Dermis microvascular lymphatic vessel endothelial cell (primary cell): ENCODE data around the gene PRAME. TPM values are rescaled to one million over a fixed set of nuclear protein-coding genes. Genes with fewer than 3 reads are reported as not detected.
"Not testable (repeated sequence)": the region's sequence is repeated elsewhere in the genome, so short reads cannot be mapped to it uniquely, and the experiment has no call there.

Source experiments
- DNase-seq, 2 donors: peaks; one replicate each; pipeline versions ENCODE4 v3.0.0 to v3.0.0-alpha.2; 2010; ENCODE audit warnings: low read depth in 2 of 2
- total RNA-seq: library from RNA; depleted of rRNA; stranded (reverse); fragments of >200 nt; gene quantifications from 2 replicates; pipeline ENCODE4 v1.2.1, GENCODE V29; 2014

The PRAME gene
- total RNA-seq, 1 donor from 2014 or later: not detected

- no peak for DNase-seq
Observed at GRCh38 chr22:22523494-22523893, 35.6 kb downstream of the PRAME start.

GRCh38 chr22:22521631-22522030, 37.4 kb downstream of the PRAME start:
- DNase-seq: no peak

GRCh38 chr22:22520667-22521602, 38.1 kb downstream of the PRAME start:
- DNase-seq: peak in 1 of 2 donors; percentile 12

GRCh38 chr22:22520020-22520656, 38.9 kb downstream of the PRAME start, which contains the start of gene ZNF280A:
Gene ZNF280A, minus strand, starts transcription at chr22:22520270. Its CDS starts 4,640 bp downstream, at chr22:22515630.
- DNase-seq: peak in 1 of 2 donors; percentile 2

GRCh38 chr22:22519591-22519990, 39.5 kb downstream of the PRAME start:
- no peak for DNase-seq

- no peak for DNase-seq
Observed at GRCh38 chr22:22516992-22517391, 42.1 kb downstream of the PRAME start.

- no peak for DNase-seq
Observed at GRCh38 chr22:22515890-22516289, 43.2 kb downstream of the PRAME start.

- DNase-seq: not testable (repeated sequence)
Observed at GRCh38 chr22:22514431-22514830, 44.6 kb downstream of the PRAME start.

- no peak for DNase-seq
Observed at GRCh38 chr22:22513619-22514018, 45.4 kb downstream of the PRAME start.

GRCh38 chr22:22512951-22513350, 46.1 kb downstream of the PRAME start:
- DNase-seq: no peak

GRCh38 chr22:22510833-22511232, 48.2 kb downstream of the PRAME start:
- not testable (repeated sequence) for DNase-seq

GRCh38 chr22:22509912-22510311, 49.2 kb downstream of the PRAME start:
- DNase-seq: not testable (repeated sequence)

GRCh38 chr22:22508274-22509176, 50.5 kb downstream of the PRAME start, which contains the start of gene ZNF280B:
Gene ZNF280B, minus strand, starts transcription at chr22:22508742. Its CDS starts 19,344 bp downstream, at chr22:22489398.
- DNase-seq: peak; percentile 51 to 90

GRCh38 chr22:22507743-22508273, 51.3 kb downstream of the PRAME start:
- peak in 1 of 2 donors; percentile 2 for DNase-seq

- no peak for DNase-seq
Observed at GRCh38 chr22:22506736-22507135, 52.3 kb downstream of the PRAME start.

GRCh38 chr22:22498267-22498666, 60.8 kb downstream of the PRAME start:
- DNase-seq: no peak

Other genes with a start within 250 kb of the PRAME start
- gene ZNF280B, start 50.5 kb downstream of the PRAME start, total RNA-seq: 0.26 and 0.38 TPM in 2 replicates
- gene ZNF280A, start 39.0 kb downstream of the PRAME start, total RNA-seq: under 0.01 TPM in 1 of 2 replicates, not detected in the other
- gene GGTLC2, start 85.3 kb upstream of the PRAME start, total RNA-seq: not detected in 2 replicates